ENCODE results near the gene SNCB. TPM values are rescaled to one million over a fixed set of nuclear protein-coding genes. Genes with fewer than 3 reads are reported as not detected.

SNCB gene
- polyA plus RNA-seq, 1 of the 3 experiments (the other 2 are of a cell fraction) = 0.33 TPM

GRCh38 chr5:176619203-176619568, 11.1 kb downstream of the SNCB start (continued):
- TF ChIP-seq, protein P1, sequence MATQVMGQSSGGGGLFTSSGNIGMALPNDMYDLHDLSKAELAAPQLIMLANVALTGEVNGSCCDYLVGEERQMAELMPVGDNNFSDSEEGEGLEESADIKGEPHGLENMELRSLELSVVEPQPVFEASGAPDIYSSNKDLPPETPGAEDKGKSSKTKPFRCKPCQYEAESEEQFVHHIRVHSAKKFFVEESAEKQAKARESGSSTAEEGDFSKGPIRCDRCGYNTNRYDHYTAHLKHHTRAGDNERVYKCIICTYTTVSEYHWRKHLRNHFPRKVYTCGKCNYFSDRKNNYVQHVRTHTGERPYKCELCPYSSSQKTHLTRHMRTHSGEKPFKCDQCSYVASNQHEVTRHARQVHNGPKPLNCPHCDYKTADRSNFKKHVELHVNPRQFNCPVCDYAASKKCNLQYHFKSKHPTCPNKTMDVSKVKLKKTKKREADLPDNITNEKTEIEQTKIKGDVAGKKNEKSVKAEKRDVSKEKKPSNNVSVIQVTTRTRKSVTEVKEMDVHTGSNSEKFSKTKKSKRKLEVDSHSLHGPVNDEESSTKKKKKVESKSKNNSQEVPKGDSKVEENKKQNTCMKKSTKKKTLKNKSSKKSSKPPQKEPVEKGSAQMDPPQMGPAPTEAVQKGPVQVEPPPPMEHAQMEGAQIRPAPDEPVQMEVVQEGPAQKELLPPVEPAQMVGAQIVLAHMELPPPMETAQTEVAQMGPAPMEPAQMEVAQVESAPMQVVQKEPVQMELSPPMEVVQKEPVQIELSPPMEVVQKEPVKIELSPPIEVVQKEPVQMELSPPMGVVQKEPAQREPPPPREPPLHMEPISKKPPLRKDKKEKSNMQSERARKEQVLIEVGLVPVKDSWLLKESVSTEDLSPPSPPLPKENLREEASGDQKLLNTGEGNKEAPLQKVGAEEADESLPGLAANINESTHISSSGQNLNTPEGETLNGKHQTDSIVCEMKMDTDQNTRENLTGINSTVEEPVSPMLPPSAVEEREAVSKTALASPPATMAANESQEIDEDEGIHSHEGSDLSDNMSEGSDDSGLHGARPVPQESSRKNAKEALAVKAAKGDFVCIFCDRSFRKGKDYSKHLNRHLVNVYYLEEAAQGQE (IDR thresholded peaks at IDR 0.05; ENCODE audit: low read depth, low read length) = no peak
- TF ChIP-seq CHD2 (IDR thresholded peaks at IDR 0.05; ENCODE audit: low read length, partially characterized antibody) (peak; percentile 8), RCOR1 (IDR thresholded peaks at IDR 0.05; ENCODE audit: low read length) (0 out of 2 replicates have a peak, but pooled peaks have one; percentile 7), FOSL2 (IDR thresholded peaks at IDR 0.05; ENCODE audit: borderline replicate concordance, low read depth) (no peak), ELF1 (IDR thresholded peaks at IDR 0.05) (no peak), EZH2phosphoT487 (IDR thresholded peaks at IDR 0.05; ENCODE audit: borderline replicate concordance, low read depth) (no peak), SMC3 (IDR thresholded peaks at IDR 0.05; ENCODE audit: low read depth, low read length) (peak; percentile 71), RFX5 (IDR thresholded peaks at IDR 0.05; ENCODE audit: low read length) (no peak), FOXJ3 (CRISPR knock-in tag; IDR thresholded peaks at IDR 0.05) (no peak), NRF1 (IDR thresholded peaks at IDR 0.05; ENCODE audit: low read depth, low read length) (peak; percentile 57), USF1 (IDR thresholded peaks at IDR 0.05; ENCODE audit: borderline replicate concordance, low read depth) (no peak), SIN3A (IDR thresholded peaks at IDR 0.05; ENCODE audit: borderline replicate concordance, low read depth, low read length) (no peak), YY1 (IDR thresholded peaks at IDR 0.05; ENCODE audit: low read depth) (no peak), RAD21 (IDR thresholded peaks at IDR 0.05; ENCODE audit: low read length) (peak; percentile 79), IRF3 (IDR thresholded peaks at IDR 0.05; ENCODE audit: low read depth, low read length) (no peak), NFIC (IDR thresholded peaks at IDR 0.05; ENCODE audit: borderline replicate concordance) (no peak), MXI1 (IDR thresholded peaks at IDR 0.05; ENCODE audit: low read depth, low read length) (no peak), TEAD4 (IDR thresholded peaks at IDR 0.05; ENCODE audit: borderline replicate concordance, insufficient read depth) (no peak), TCF12 (IDR thresholded peaks at IDR 0.05) (no peak)
- TF ChIP-seq, protein P2, sequence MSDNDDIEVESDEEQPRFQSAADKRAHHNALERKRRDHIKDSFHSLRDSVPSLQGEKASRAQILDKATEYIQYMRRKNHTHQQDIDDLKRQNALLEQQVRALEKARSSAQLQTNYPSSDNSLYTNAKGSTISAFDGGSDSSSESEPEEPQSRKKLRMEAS (IDR thresholded peaks at IDR 0.05; ENCODE audit: low read depth) = 0 out of 2 replicates have a peak, but pooled peaks have one; percentile 64
